ENCODE measurements around the gene ZCCHC7.

DNA sequence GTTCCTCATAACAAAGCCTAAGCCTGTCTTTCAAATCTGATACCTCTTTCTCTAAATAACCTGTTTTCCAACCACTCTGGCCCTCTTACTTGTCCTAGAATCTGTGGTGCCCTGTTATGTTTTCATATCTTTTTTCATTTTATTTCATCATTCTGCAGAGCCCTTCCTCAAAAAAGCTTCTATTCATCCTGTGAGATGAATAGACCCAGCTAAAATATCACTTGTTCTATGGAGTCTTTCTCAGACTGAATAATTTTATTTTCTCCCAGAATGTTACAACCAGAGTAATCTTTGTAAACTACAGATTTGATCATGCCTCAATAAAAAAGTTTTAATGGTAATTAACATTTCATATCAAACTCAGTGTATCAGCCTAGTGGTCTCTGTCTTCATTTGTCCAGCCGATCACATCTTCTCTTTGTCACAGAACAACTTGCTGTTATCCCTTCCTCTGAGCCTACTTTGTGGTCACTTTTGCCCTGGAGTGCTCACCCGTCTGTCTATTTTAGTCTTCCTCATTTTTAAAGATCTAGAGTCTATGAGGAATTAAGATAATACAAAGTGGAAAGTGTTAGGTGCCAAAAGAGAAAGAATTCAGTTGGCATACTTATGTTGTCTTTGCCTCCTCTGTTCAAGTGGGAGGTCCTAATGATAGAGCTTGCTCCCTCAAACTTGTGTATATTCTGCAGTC, 77.8 kb downstream of the ZCCHC7 start:
- TF ChIP-seq, protein P1, sequence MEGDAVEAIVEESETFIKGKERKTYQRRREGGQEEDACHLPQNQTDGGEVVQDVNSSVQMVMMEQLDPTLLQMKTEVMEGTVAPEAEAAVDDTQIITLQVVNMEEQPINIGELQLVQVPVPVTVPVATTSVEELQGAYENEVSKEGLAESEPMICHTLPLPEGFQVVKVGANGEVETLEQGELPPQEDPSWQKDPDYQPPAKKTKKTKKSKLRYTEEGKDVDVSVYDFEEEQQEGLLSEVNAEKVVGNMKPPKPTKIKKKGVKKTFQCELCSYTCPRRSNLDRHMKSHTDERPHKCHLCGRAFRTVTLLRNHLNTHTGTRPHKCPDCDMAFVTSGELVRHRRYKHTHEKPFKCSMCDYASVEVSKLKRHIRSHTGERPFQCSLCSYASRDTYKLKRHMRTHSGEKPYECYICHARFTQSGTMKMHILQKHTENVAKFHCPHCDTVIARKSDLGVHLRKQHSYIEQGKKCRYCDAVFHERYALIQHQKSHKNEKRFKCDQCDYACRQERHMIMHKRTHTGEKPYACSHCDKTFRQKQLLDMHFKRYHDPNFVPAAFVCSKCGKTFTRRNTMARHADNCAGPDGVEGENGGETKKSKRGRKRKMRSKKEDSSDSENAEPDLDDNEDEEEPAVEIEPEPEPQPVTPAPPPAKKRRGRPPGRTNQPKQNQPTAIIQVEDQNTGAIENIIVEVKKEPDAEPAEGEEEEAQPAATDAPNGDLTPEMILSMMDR (IDR thresholded peaks at IDR 0.05; ENCODE audit: poor library complexity, severe bottlenecking): no peak
- no peak for TF ChIP-seq TAF1 (IDR thresholded peaks at IDR 0.05; ENCODE audit: low read depth)
- TF ChIP-seq SMC3 (conservative IDR thresholded peaks at IDR 0.05; ENCODE audit: poor library complexity): no peak
- TF ChIP-seq EZH2 (IDR thresholded peaks at IDR 0.05; ENCODE audit: borderline replicate concordance, insufficient read depth, low read length, poor library complexity, severe bottlenecking): no peak
- no peak for TF ChIP-seq EP300 (conservative IDR thresholded peaks at IDR 0.05; ENCODE audit: poor library complexity, severe bottlenecking)
- TF ChIP-seq RAD21 (conservative IDR thresholded peaks at IDR 0.05): no peak
- no peak for TF ChIP-seq POLR2AphosphoS5 (IDR thresholded peaks at IDR 0.05)
- TF ChIP-seq, protein P2, sequence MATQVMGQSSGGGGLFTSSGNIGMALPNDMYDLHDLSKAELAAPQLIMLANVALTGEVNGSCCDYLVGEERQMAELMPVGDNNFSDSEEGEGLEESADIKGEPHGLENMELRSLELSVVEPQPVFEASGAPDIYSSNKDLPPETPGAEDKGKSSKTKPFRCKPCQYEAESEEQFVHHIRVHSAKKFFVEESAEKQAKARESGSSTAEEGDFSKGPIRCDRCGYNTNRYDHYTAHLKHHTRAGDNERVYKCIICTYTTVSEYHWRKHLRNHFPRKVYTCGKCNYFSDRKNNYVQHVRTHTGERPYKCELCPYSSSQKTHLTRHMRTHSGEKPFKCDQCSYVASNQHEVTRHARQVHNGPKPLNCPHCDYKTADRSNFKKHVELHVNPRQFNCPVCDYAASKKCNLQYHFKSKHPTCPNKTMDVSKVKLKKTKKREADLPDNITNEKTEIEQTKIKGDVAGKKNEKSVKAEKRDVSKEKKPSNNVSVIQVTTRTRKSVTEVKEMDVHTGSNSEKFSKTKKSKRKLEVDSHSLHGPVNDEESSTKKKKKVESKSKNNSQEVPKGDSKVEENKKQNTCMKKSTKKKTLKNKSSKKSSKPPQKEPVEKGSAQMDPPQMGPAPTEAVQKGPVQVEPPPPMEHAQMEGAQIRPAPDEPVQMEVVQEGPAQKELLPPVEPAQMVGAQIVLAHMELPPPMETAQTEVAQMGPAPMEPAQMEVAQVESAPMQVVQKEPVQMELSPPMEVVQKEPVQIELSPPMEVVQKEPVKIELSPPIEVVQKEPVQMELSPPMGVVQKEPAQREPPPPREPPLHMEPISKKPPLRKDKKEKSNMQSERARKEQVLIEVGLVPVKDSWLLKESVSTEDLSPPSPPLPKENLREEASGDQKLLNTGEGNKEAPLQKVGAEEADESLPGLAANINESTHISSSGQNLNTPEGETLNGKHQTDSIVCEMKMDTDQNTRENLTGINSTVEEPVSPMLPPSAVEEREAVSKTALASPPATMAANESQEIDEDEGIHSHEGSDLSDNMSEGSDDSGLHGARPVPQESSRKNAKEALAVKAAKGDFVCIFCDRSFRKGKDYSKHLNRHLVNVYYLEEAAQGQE (IDR thresholded peaks at IDR 0.05; ENCODE audit: borderline replicate concordance): no peak

All from neural cell (in vitro differentiated cells).